A549 (cell line): ENCODE results near the gene KRTAP12-1. TPM values are rescaled to one million over a fixed set of nuclear protein-coding genes. Genes with fewer than 3 reads are reported as not detected.

Experiments used
- ATAC-seq, 2 experiments: fragments of 200-7000 bp in 1 of 2; fragments of >200 bp in 1 of 2; cut with Nextera tagmentation in 1 of 2; cut with Tn5 transposase in 1 of 2; 3 replicates each; pipeline versions ENCODE4 v1.8.0 to v1.9.1; 2018 to 2020; ENCODE audit warnings: mild to moderate bottlenecking in 1 of 2, moderate library complexity in 1 of 2
- CTCF ChIA-PET: fragments of 300-600 bp; sonication (Branson Sonifier 250); formaldehyde crosslinking; extraction: SDS; loops from one replicate; lab custom pipeline; 2021; ENCODE audit warnings: antibody characterized with exemption, inconsistent platforms; lab: Yijun Ruan, JAX
- POLR2A ChIA-PET: fragments of 350-600 bp; formaldehyde crosslinking; extraction: SDS; loops from one replicate; lab custom pipeline; 2021; ENCODE audit warnings: antibody characterized with exemption, inconsistent platforms; lab: Yijun Ruan, JAX
- DNase-seq, 2 experiments: peaks; one replicate each; pipeline versions ENCODE4 v3.0.0 to v3.0.0-alpha.2; 2011 to 2016; ENCODE audit warnings: low read depth in 1 of 2, low spot score in 1 of 2
- FAIRE-seq: peaks from 2 replicates; lab custom pipeline; 2011; peaks lifted over from hg19 to GRCh38; lab: Jason Lieb, UNC
- H3K27ac ChIP-seq, 2 experiments: fragments of >200 bp; sonication (Bioruptor Twin); formaldehyde crosslinking; 3 replicates each; pipeline ENCODE4 v1.5.1; 2016 to 2017
- H3K4me1 ChIP-seq: fragments of >200 bp; sonication (Bioruptor Twin); formaldehyde crosslinking; 3 replicates; pipeline ENCODE4 v1.6.1; 2016
- H3K4me2 ChIP-seq: fragments of >200 bp; sonication (Bioruptor Twin); formaldehyde crosslinking; 3 replicates; pipeline ENCODE4 v1.6.1; 2016
- H3K4me3 ChIP-seq: fragments of >200 bp; sonication (Bioruptor Twin); formaldehyde crosslinking; 3 replicates; pipeline ENCODE4 v1.5.1; 2016
- H3K9me3 ChIP-seq: fragments of >200 bp; sonication (Bioruptor Twin); formaldehyde crosslinking; 3 replicates; pipeline ENCODE4 v1.6.1; 2016
- CHD2 ChIP-seq: fragments of 150-350 bp; IDR thresholded peaks from 2 replicates; pipeline ENCODE4 v1.6.1; 2014; ENCODE audit warnings: low read length; ENCODE audit not compliant: partially characterized antibody
- EHMT2 ChIP-seq: fragments of 200-600 bp; sonication (generic); IDR thresholded peaks from 2 replicates; pipeline ENCODE4 v1.6.1; 2016; ENCODE audit warnings: antibody characterized with exemption, low read depth, mild to moderate bottlenecking, moderate library complexity
- EP300 ChIP-seq, 2 experiments: fragments of >200 bp; sonication (Bioruptor Twin); formaldehyde crosslinking; IDR thresholded peaks; 2 replicates in 1 of 2; 3 replicates in 1 of 2; pipeline ENCODE4 v1.6.1; 2016 to 2017
- ESRRA ChIP-seq: fragments of 150-350 bp; IDR thresholded peaks from 2 replicates; pipeline ENCODE4 v1.6.1; 2014; ENCODE audit warnings: mild to moderate bottlenecking, low read length, borderline replicate concordance
- FOSL2 ChIP-seq, 2 experiments: fragments of 450-650 bp in 1 of 2; fragments of >200 bp in 1 of 2; sonication (Bioruptor Twin) in 1 of 2; formaldehyde crosslinking; IDR thresholded peaks; 2 replicates each; pipeline versions ENCODE4 v1.5.0 to v1.6.1; 2016 to 2020; ENCODE audit warnings: mild to moderate bottlenecking in 1 of 2, moderate library complexity in 1 of 2
- HEYL ChIP-seq: fragments of 250-450 bp; sonication (Bioruptor Pico); IDR thresholded peaks from 2 replicates; pipeline ENCODE4 v1.8.0; 2021; ENCODE audit warnings: mild to moderate bottlenecking, moderate library complexity
- HOXB13 ChIP-seq: fragments of 250-450 bp; sonication (Bioruptor Pico); IDR thresholded peaks from 2 replicates; pipeline ENCODE4 v1.5.0; 2020; ENCODE audit warnings: low read depth, mild to moderate bottlenecking, moderate library complexity
- MYC ChIP-seq: IDR thresholded peaks from 2 replicates; pipeline ENCODE4 v1.6.1; 2012; ENCODE audit warnings: mild to moderate bottlenecking, inconsistent platforms, low read length, improper control_type of control experiment, borderline replicate concordance
- NR3C1 ChIP-seq: fragments of >200 bp; sonication (Bioruptor Twin); formaldehyde crosslinking; IDR thresholded peaks from 3 replicates; pipeline ENCODE4 v1.6.1; 2017
- PBX3 ChIP-seq: IDR thresholded peaks from 2 replicates; pipeline ENCODE4 v1.6.1; 2012
- POLR2AphosphoS2 ChIP-seq: conservative IDR thresholded peaks from 2 replicates; pipeline ENCODE4 v1.6.1; 2012; ENCODE audit warnings: low read length, improper control_type of control experiment, inconsistent platforms
- RARB ChIP-seq: fragments of 250-450 bp; sonication (Bioruptor Pico); IDR thresholded peaks from 2 replicates; pipeline ENCODE4 v1.8.0; 2021; ENCODE audit warnings: mild to moderate bottlenecking, moderate library complexity
- RCOR1 ChIP-seq: fragments of 150-350 bp; IDR thresholded peaks from 2 replicates; pipeline ENCODE4 v1.6.1; 2014; ENCODE audit warnings: antibody characterized with exemption, low read length, low read depth
- ZFP36 ChIP-seq: fragments of 450-650 bp; IDR thresholded peaks from 2 replicates; pipeline ENCODE4 v1.6.1; 2014; ENCODE audit warnings: borderline replicate concordance; ENCODE audit not compliant: partially characterized antibody
- ZSCAN20 ChIP-seq: fragments of 250-450 bp; sonication (Bioruptor Pico); IDR thresholded peaks from 2 replicates; pipeline ENCODE4 v1.8.0; 2022; ENCODE audit warnings: mild to moderate bottlenecking, moderate library complexity
- WGBS: methylation state at CpG from one replicate; pipeline ENCODE4 v1.1.6; 2017; ENCODE audit errors: missing lambda C conversion rate; 5-methylcytosine and 5-hydroxymethylcytosine counted together
- polyA plus RNA-seq, 4 experiments: library from polyadenylated mRNA; depleted of rRNA in 3 of 4; stranded (reverse); fragments of >200 nt; fragmentation: RNase III in 1 of 4; extraction: RNeasy Plus Mini Kit Qiagen cat#74134 plus additional on column Dnase treatment in 1 of 4; gene quantifications; 2 replicates in 3 of 4; 3 replicates in 1 of 4; pipeline ENCODE4 v1.2.3, GENCODE V29; 2011 to 2017
- TF ChIP-seq, protein P1 (sequence below): fragments of >200 bp; sonication (Bioruptor Twin); formaldehyde crosslinking; IDR thresholded peaks from 3 replicates; pipeline ENCODE4 v1.5.1; 2016
- TF ChIP-seq, protein P2 (sequence below): fragments of >200 bp; sonication (Bioruptor Twin); formaldehyde crosslinking; IDR thresholded peaks from 3 replicates; pipeline ENCODE4 v1.6.1; 2016
- TF ChIP-seq, protein P3 (sequence below): IDR thresholded peaks from 2 replicates; pipeline ENCODE4 v1.6.1; 2012; ENCODE audit warnings: low read depth, borderline replicate concordance

Gene KRTAP12-1
- polyA plus RNA-seq, 2 of the 4 experiments (the other 2 are of a cell fraction) = not detected

DNA sequence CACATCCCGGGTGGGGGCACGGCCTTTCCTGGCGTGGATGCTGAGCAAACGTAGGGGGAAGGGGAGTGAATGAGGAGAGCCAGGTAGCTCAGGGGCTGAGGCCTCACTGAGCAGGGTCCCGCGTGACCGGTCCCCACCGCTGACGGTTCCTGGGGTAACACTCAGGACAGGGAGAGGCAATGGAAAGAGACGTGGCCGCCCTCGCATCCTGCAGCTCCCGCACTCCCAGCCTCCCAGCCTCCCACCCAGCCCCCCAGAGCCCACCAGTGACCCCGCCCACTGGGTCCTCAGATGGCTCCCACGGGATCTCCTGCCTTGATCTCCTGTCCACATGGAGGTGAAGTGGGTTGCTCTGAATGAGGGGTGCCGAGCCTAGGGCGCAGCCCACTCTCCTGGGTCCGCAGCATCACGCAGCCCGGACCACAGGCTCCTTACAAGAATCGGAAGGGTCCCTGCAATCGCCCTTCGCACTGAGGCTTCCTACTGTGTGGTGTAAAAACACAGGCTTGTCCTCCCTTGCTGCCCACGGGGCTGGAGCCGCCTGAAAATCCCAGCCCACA, 27.0 kb upstream of the KRTAP12-1 start:
- ATAC-seq = no peak
- Histone ChIP-seq H3K4me3 (no peak overlapping the region), H3K9me3 (no peaks in the 10 kb centered on the region), H3K4me1 (peaks cover 7% of the 10 kb centered on the region), H3K4me2 (no peak overlapping the region), H3K27ac (no peak overlapping the region)
- ChIA-PET POLR2A (no interaction called here), CTCF (no interaction called here)
- DNase-seq = no peak
- WGBS = 52% methylated on average over 9 of the region's 25 CpGs
- TF ChIP-seq FOSL2 (IDR thresholded peaks at IDR 0.05) = no peak
- TF ChIP-seq FOSL2 (CRISPR knock-in tag; IDR thresholded peaks at IDR 0.05) = no peak
- TF ChIP-seq NR3C1 = no peak
- TF ChIP-seq, protein P1, sequence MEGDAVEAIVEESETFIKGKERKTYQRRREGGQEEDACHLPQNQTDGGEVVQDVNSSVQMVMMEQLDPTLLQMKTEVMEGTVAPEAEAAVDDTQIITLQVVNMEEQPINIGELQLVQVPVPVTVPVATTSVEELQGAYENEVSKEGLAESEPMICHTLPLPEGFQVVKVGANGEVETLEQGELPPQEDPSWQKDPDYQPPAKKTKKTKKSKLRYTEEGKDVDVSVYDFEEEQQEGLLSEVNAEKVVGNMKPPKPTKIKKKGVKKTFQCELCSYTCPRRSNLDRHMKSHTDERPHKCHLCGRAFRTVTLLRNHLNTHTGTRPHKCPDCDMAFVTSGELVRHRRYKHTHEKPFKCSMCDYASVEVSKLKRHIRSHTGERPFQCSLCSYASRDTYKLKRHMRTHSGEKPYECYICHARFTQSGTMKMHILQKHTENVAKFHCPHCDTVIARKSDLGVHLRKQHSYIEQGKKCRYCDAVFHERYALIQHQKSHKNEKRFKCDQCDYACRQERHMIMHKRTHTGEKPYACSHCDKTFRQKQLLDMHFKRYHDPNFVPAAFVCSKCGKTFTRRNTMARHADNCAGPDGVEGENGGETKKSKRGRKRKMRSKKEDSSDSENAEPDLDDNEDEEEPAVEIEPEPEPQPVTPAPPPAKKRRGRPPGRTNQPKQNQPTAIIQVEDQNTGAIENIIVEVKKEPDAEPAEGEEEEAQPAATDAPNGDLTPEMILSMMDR = no peak
- TF ChIP-seq POLR2AphosphoS2 = no peak
- TF ChIP-seq EHMT2 = no peak
- no peak for TF ChIP-seq ESRRA
- FAIRE-seq = no peak

GRCh38 chr21:44708213-44708865, 26.4 kb upstream of the KRTAP12-1 start:
- no peak overlapping the region for H3K4me3 ChIP-seq
- no peak for FAIRE-seq
- 49% methylated on average over 5 of the region's 13 CpGs for WGBS
- peaks cover 7% of the 10 kb centered on the region for H3K4me1 ChIP-seq
- peak; percentile 12 to 20; a peak in 2 of 6 replicates for ATAC-seq
- CTCF ChIA-PET = interaction anchor here (2.3 kb wide), 1 partner anchor 12 kb away, joined by 7 read pairs; no protein-coding TSS in a partner anchor
- no peak overlapping the region for H3K4me2 ChIP-seq
- TF ChIP-seq ZFP36 (no peak), MYC (no peak), RCOR1 (no peak), CHD2 (no peak), EP300 (IDR thresholded peaks at IDR 0.05) (no peak)
- TF ChIP-seq, protein P2, sequence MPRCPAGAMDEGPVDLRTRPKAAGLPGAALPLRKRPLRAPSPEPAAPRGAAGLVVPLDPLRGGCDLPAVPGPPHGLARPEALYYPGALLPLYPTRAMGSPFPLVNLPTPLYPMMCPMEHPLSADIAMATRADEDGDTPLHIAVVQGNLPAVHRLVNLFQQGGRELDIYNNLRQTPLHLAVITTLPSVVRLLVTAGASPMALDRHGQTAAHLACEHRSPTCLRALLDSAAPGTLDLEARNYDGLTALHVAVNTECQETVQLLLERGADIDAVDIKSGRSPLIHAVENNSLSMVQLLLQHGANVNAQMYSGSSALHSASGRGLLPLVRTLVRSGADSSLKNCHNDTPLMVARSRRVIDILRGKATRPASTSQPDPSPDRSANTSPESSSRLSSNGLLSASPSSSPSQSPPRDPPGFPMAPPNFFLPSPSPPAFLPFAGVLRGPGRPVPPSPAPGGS = no peak
- TF ChIP-seq, protein P3, sequence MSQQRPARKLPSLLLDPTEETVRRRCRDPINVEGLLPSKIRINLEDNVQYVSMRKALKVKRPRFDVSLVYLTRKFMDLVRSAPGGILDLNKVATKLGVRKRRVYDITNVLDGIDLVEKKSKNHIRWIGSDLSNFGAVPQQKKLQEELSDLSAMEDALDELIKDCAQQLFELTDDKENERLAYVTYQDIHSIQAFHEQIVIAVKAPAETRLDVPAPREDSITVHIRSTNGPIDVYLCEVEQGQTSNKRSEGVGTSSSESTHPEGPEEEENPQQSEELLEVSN = no peak
- POLR2A ChIA-PET = no interaction called here
- no peaks in the 10 kb centered on the region for H3K9me3 ChIP-seq
- no peak overlapping the region for H3K27ac ChIP-seq
- no peak for DNase-seq

DNA sequence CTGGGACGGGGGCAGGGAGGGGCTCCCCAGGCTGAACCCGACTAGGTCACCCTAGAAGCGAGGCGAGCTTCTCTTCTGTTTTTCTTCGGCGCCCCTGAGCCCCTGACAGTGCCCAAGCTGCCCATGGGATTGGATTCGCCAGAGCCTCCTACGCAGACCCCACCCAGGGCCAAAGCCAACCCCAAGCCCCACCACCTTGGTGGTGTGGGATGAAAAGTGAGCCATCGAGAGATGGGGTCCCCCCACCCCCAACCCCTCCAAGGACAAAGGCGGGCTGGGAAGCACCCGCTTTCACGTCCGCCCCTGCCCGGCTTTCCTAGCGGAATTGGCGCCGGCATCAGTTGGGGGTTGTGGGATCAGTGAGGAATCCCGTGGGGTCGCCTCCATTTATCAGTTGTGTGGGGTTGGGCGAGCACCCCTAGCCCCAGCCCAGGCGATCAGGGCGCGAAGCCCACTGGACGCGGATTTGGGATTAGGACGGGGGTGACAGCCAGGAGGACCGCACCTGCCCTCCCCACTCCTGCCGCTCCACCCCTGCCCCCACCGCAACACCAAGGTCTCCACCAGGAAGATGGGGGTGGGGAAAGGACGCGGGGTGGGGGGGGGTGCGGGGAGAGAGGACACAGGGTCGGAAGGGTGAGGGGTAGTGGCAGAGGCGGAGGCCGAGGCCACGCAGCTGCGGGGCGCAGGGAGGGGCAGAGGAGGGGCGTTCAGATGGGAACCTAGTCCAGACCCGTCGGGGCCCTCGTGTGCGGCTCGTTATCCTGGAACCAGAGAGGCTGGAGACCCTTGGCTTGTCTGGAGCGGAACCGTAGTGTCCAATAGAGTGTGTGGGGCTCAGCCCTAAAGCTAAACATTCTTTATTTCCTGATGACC, 25.0 kb upstream of the KRTAP12-1 start:
- H3K27ac ChIP-seq = no peak overlapping the region
- ATAC-seq (no peak), FAIRE-seq (no peak), DNase-seq (no peak)
- POLR2A ChIA-PET = no interaction called here
- CTCF ChIA-PET = interaction anchor here (1.0 to 2.3 kb wide), 3 partner anchors 13 to 196 kb away, joined by 3 to 7 read pairs (median 4); no protein-coding TSS in a partner anchor
- TF ChIP-seq HOXB13 (CRISPR knock-in tag) (no peak), HEYL (CRISPR knock-in tag) (no peak), RARB (CRISPR knock-in tag) (no peak), ZSCAN20 (CRISPR knock-in tag) (no peak), PBX3 (no peak)
- TF ChIP-seq, protein P1 = no peak
- peaks cover 7% of the 10 kb centered on the region for H3K4me1 ChIP-seq
- no peak overlapping the region for H3K4me2 ChIP-seq
- no peaks in the 10 kb centered on the region for H3K9me3 ChIP-seq
- H3K4me3 ChIP-seq = no peak overlapping the region
- 71% methylated on average over 21 of the region's 46 CpGs for WGBS
